ENCODE measurements around the gene LRRIQ1. TPM values are rescaled to one million over a fixed set of nuclear protein-coding genes. Genes with fewer than 3 reads are reported as not detected.

The LRRIQ1 gene
- total and polyA plus RNA-seq, 2 of the 8 experiments (the other 6 are each of a cell fraction or from before 2014, with no cell fraction given), result 0.24 to 0.76 TPM

DNA sequence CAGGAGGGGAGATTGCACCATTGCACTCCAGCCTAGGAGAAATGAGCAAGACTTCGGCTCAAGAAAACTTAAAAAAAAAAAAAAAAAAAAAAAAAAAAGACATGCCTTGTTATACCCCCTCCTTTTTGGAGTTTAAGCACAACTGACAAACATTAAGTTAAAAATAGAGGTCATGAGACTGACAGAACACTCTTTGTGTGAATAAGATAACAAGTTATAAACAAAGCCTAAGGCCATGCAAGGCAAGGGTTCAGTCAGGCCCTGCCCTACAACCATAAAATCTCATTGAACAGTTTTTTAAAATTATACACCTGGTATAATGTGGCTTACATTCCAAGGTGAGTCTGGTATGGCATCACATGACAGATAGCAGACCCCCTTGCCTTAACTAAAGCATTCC is 39.4 kb upstream of the LRRIQ1 start:
- Histone ChIP-seq H2AK5ac (ENCODE audit: low read depth, low read length) (no peak overlapping the region), H2BK5ac (ENCODE audit: low read depth, low read length) (no peak overlapping the region), H3K56ac (replicated peaks; ENCODE audit: insufficient read length, low read depth, low read length) (no peak overlapping the region), H3K18ac (ENCODE audit: extremely low read depth, low read length) (0 out of 2 replicates have a peak overlapping the region, but pooled peaks have one; percentile 21), H3K79me1 (ENCODE audit: low read depth, low read length) (no peaks in the 10 kb centered on the region), H3K23ac (ENCODE audit: insufficient read length) (no peak overlapping the region), H3K36me3 (ENCODE audit: control insufficient read depth in 2 of 4, insufficient read depth in 4 of 4, low read length in 3 of 4) (no peaks in the 10 kb centered on the region), H3K4me2 (ENCODE audit: insufficient read depth in 1 of 2, low read depth in 2 of 2, low read length in 2 of 2) (no peak overlapping the region), H3K4me1 (replicated peaks in 1 of 4; ENCODE audit: control insufficient read depth in 3 of 4, insufficient read depth in 4 of 4, low read length in 3 of 4) (no peaks in the 10 kb centered on the region), H2BK20ac (ENCODE audit: low read length) (no peak overlapping the region), H4K91ac (replicated peaks; ENCODE audit: insufficient read length, low read length) (no peak overlapping the region), H3K27ac (ENCODE audit: low read depth, low read length) (no peak overlapping the region), H2AFZ (ENCODE audit: low read length) (no peak overlapping the region), H3K9me3 (ENCODE audit: insufficient read depth in 2 of 2, low read depth in 1 of 2, low read length in 1 of 2) (no peaks in the 10 kb centered on the region), H3K23me2 (ENCODE audit: low read depth, low read length) (no peaks in the 10 kb centered on the region), H3K14ac (ENCODE audit: insufficient read length) (no peak overlapping the region), H3K79me2 (ENCODE audit: control insufficient read depth in 1 of 2, insufficient read depth in 2 of 2, low read length in 2 of 2) (no peaks in the 10 kb centered on the region), H3K9ac (replicated peaks in 1 of 4; ENCODE audit: extremely low read depth in 1 of 4, low read depth in 3 of 4, low read length in 3 of 4) (no peak overlapping the region), H2BK15ac (ENCODE audit: low read length) (no peak overlapping the region), H4K5ac (ENCODE audit: insufficient read length, low read depth, low read length) (no peak overlapping the region), H2BK120ac (replicated peaks; ENCODE audit: low read depth, low read length) (no peak overlapping the region), H2BK12ac (ENCODE audit: low read depth, low read length) (peak overlapping the region; percentile 31; the same call in 1 of the 2 replicates), H3K4me3 (ENCODE audit: extremely low read depth in 1 of 4, insufficient read depth in 2 of 4, low read depth in 3 of 4, low read length in 4 of 4) (no peak overlapping the region), H3K27me3 (replicated peaks in 1 of 4; ENCODE audit: control insufficient read depth in 3 of 4, extremely low read depth in 1 of 4, insufficient read depth in 3 of 4, low read length in 3 of 4) (no peaks in the 10 kb centered on the region), H3K4ac (replicated peaks; ENCODE audit: insufficient read length, low read depth, low read length) (no peak overlapping the region), H4K20me1 (replicated peaks in 1 of 2; ENCODE audit: control insufficient read depth in 1 of 2, insufficient read depth in 2 of 2, low read length in 2 of 2) (no peaks in the 10 kb centered on the region), H4K8ac (ENCODE audit: extremely low read depth, insufficient read depth, low read length) (no peak overlapping the region)
- CTCF ChIA-PET (ENCODE audit: partially characterized antibody), result interaction anchor here (0.9 to 1.5 kb wide), 2 partner anchors 9 to 32 kb away, joined by 3 to 4 read pairs; no protein-coding TSS in a partner anchor
- POLR2A ChIA-PET (ENCODE audit: partially characterized antibody), result interaction anchor here (1.6 kb wide), 1 partner anchor 85 kb away, joined by 3 read pairs; no protein-coding TSS in a partner anchor
- FAIRE-seq, result no peak
- no peak for DNase-seq (ENCODE audit: low read depth in 1 of 2, low spot score in 2 of 2)
- no CpG with 5 or more reads among the region's 1 CpG for WGBS, 2 experiments (ENCODE audit: extremely low coverage in 1 of 2, insufficient coverage in 1 of 2, insufficient read length in 1 of 2, insufficient replicate concordance in 2 of 2, low coverage in 1 of 2, low lambda C conversion rate in 2 of 2, missing lambda C conversion rate in 1 of 2)
- TF ChIP-seq HDAC2 (IDR thresholded peaks at IDR 0.05; ENCODE audit: borderline replicate concordance in 1 of 2, low read depth in 2 of 2, low read length in 2 of 2) (no peak), SUZ12 (IDR thresholded peaks at IDR 0.05; ENCODE audit: low read length) (no peak), SIRT6 (IDR thresholded peaks at IDR 0.05; ENCODE audit: low read length) (no peak), EP300 (IDR thresholded peaks at IDR 0.05; ENCODE audit: borderline replicate concordance in 1 of 2, low read depth in 2 of 2, low read length in 2 of 2) (no peak), KDM1A (IDR thresholded peaks at IDR 0.05; ENCODE audit: borderline replicate concordance, low read length) (no peak), ATF3 (IDR thresholded peaks at IDR 0.05; ENCODE audit: insufficient read depth, low read depth, low read length) (no peak), E2F6 (IDR thresholded peaks at IDR 0.05) (no peak), CBX5 (IDR thresholded peaks at IDR 0.05; ENCODE audit: low read depth, low read length) (no peak), KDM4A (IDR thresholded peaks at IDR 0.05; ENCODE audit: low read depth, low read length, severe bottlenecking) (no peak), GTF2F1 (IDR thresholded peaks at IDR 0.05; ENCODE audit: borderline replicate concordance, low read depth, low read length) (no peak), GABPA (IDR thresholded peaks at IDR 0.05; ENCODE audit: borderline replicate concordance, insufficient read depth, low read length) (no peak), BACH1 (IDR thresholded peaks at IDR 0.05; ENCODE audit: low read length) (no peak)

All from H1 (cell line).